HepG2 (cell line): ENCODE data around the gene FRK. TPM values are rescaled to one million over a fixed set of nuclear protein-coding genes. Genes with fewer than 3 reads are reported as not detected.

ENCODE experiments used
- ATAC-seq: fragments of 200-7000 bp; cut with Tn5 transposase; 3 replicates; pipeline ENCODE4 v1.9.1; 2020; ENCODE audit warnings: mild to moderate bottlenecking, moderate library complexity
- BruUV-seq: library from RNA; stranded (reverse); fragments of 400-500 nt; replicated peaks from 2 replicates; lab custom pipeline; 2021; lab: Mats Ljungman, UMichigan
- CTCF ChIA-PET: fragments of 300-600 bp; formaldehyde crosslinking; extraction: SDS; loops from one replicate; lab custom pipeline; 2021; ENCODE audit warnings: low total read pairs, inconsistent platforms, low intra/inter-chr PET ratio; lab: Yijun Ruan, JAX
- POLR2A ChIA-PET: fragments of 350-600 bp; sonication (Branson Sonifier 250); formaldehyde crosslinking; loops from one replicate; lab custom pipeline; 2020; ENCODE audit warnings: antibody characterized with exemption, inconsistent platforms; lab: Yijun Ruan, JAX
- DNase-seq: peaks from one replicate; pipeline ENCODE4 v3.0.0-alpha.2; 2015; ENCODE audit warnings: low spot score
- FAIRE-seq: peaks from 3 replicates; lab custom pipeline; 2011; peaks lifted over from hg19 to GRCh38; lab: Jason Lieb, UNC
- H2AFZ ChIP-seq: one replicate; pipeline ENCODE4 v1.6.1; 2011; ENCODE audit warnings: low read length, inconsistent platforms
- H3K27ac ChIP-seq: fragments of 300-600 bp; 3 replicates; pipeline ENCODE4 v1.8.0; 2011; ENCODE audit warnings: mixed run types, mild to moderate bottlenecking, mixed read lengths, low read length, inconsistent platforms; ENCODE audit not compliant: insufficient read depth; ENCODE audit errors: extremely low read length
- H3K27me3 ChIP-seq, 2 experiments: fragments of 200-600 bp in 1 of 2; 2 replicates in 1 of 2; 3 replicates in 1 of 2; pipeline versions ENCODE4 v1.6.0 to v1.8.0; 2011; ENCODE audit warnings: low read length in 2 of 2, mild to moderate bottlenecking in 2 of 2, moderate library complexity in 2 of 2, inconsistent platforms in 1 of 2; ENCODE audit not compliant: insufficient read depth in 2 of 2, control insufficient read depth in 1 of 2
- H3K36me3 ChIP-seq, 2 experiments: fragments of 200-600 bp in 1 of 2; replicated peaks in 1 of 2; 2 replicates in 1 of 2; 3 replicates in 1 of 2; pipeline versions ENCODE4 v1.5.1 to v1.8.0; 2011; ENCODE audit warnings: low read length in 2 of 2, inconsistent platforms in 1 of 2; ENCODE audit not compliant: insufficient read depth in 2 of 2, control insufficient read depth in 1 of 2
- H3K4me1 ChIP-seq: 2 replicates; pipeline ENCODE4 v1.5.1; 2012; ENCODE audit warnings: low read length, inconsistent platforms; ENCODE audit not compliant: insufficient read depth
- H3K4me2 ChIP-seq: 2 replicates; pipeline ENCODE4 v1.6.0; 2011; ENCODE audit warnings: low read depth, low read length, inconsistent platforms
- H3K4me3 ChIP-seq, 3 experiments: fragments of 200-600 bp in 1 of 3; sonication (generic), shearing (Covaris generic) in 1 of 3; replicated peaks in 1 of 3; 2 replicates each; pipeline ENCODE4 v1.5.1; 2011 to 2016; ENCODE audit warnings: low read length in 3 of 3, inconsistent platforms in 2 of 3, low read depth in 2 of 3, mild to moderate bottlenecking in 2 of 3, control low read depth in 1 of 3, mixed read lengths in 1 of 3; ENCODE audit not compliant: insufficient read depth in 1 of 3
- H3K79me2 ChIP-seq: one replicate; pipeline ENCODE4 v1.6.1; 2011; ENCODE audit warnings: low read length, inconsistent platforms; ENCODE audit not compliant: insufficient read depth
- H3K9ac ChIP-seq: 2 replicates; pipeline ENCODE4 v1.6.0; 2011; ENCODE audit warnings: mild to moderate bottlenecking, low read depth, low read length, inconsistent platforms; ENCODE audit not compliant: insufficient read depth
- H3K9me3 ChIP-seq: 2 replicates; pipeline ENCODE4 v1.5.1; 2012; ENCODE audit warnings: mild to moderate bottlenecking, low read length
- H4K20me1 ChIP-seq: 2 replicates; pipeline ENCODE4 v1.6.0; 2011; ENCODE audit warnings: inconsistent platforms, mild to moderate bottlenecking, low read length, moderate library complexity; ENCODE audit not compliant: insufficient read depth
- ARID5B ChIP-seq: IDR thresholded peaks from 2 replicates; pipeline ENCODE4 v1.4.0; 2020; ENCODE audit warnings: mild to moderate bottlenecking, missing genetic modification reagents
- BCLAF1 ChIP-seq: fragments of 450-650 bp; IDR thresholded peaks from 2 replicates; pipeline ENCODE4 v1.6.1; 2017; ENCODE audit warnings: mild to moderate bottlenecking
- CBFB ChIP-seq: sonication (generic); formaldehyde crosslinking; IDR thresholded peaks from 2 replicates; pipeline ENCODE4 v1.4.0; 2020; ENCODE audit warnings: missing genetic modification reagents
- CENPT ChIP-seq: sonication (generic); formaldehyde crosslinking; IDR thresholded peaks from 2 replicates; pipeline ENCODE4 v1.8.0; 2022; ENCODE audit warnings: low read depth, mild to moderate bottlenecking, moderate library complexity, missing genetic modification reagents
- CHCHD3 ChIP-seq: sonication (generic); formaldehyde crosslinking; IDR thresholded peaks from 2 replicates; pipeline ENCODE4 v1.8.0; 2022; ENCODE audit warnings: mild to moderate bottlenecking, missing genetic modification reagents, moderate library complexity
- DBP ChIP-seq: sonication (generic); formaldehyde crosslinking; IDR thresholded peaks from 2 replicates; pipeline ENCODE4 v1.4.0; 2020; ENCODE audit warnings: missing genetic modification reagents; ENCODE audit errors: not compliant biosample characterization
- DZIP1 ChIP-seq: sonication (generic); formaldehyde crosslinking; IDR thresholded peaks from 2 replicates; pipeline ENCODE4 v1.5.0; 2020; ENCODE audit warnings: mild to moderate bottlenecking, missing genetic modification reagents
- JUNB ChIP-seq: sonication (generic); formaldehyde crosslinking; IDR thresholded peaks from 2 replicates; pipeline ENCODE4 v1.8.0; 2022; ENCODE audit warnings: missing genetic modification reagents, mild to moderate bottlenecking, borderline replicate concordance
- KMT2B ChIP-seq: IDR thresholded peaks from 2 replicates; pipeline ENCODE4 v1.6.1; 2016; ENCODE audit warnings: missing genetic modification reagents, missing compliant biosample characterization
- MED8 ChIP-seq: sonication (generic); formaldehyde crosslinking; IDR thresholded peaks from 2 replicates; pipeline ENCODE4 v1.8.1; 2023; ENCODE audit warnings: mild to moderate bottlenecking, missing genetic modification reagents; ENCODE audit not compliant: insufficient replicate concordance
- PRPF4 ChIP-seq: fragments of 200-400 bp; formaldehyde crosslinking; IDR thresholded peaks from 2 replicates; pipeline ENCODE4 v1.6.1; 2016; ENCODE audit warnings: low read length, low read depth; ENCODE audit not compliant: poor library complexity, severe bottlenecking
- TBX2 ChIP-seq: sonication (generic); formaldehyde crosslinking; IDR thresholded peaks from 2 replicates; pipeline ENCODE4 v1.5.0; 2020; ENCODE audit warnings: missing genetic modification reagents, mild to moderate bottlenecking, borderline replicate concordance
- ZNF264 ChIP-seq: sonication (generic); formaldehyde crosslinking; IDR thresholded peaks from 2 replicates; pipeline ENCODE4 v1.4.0; 2020; ENCODE audit warnings: missing genetic modification reagents
- ZNF557 ChIP-seq: sonication (generic); formaldehyde crosslinking; IDR thresholded peaks from 2 replicates; pipeline ENCODE4 v1.4.0; 2020; ENCODE audit warnings: missing genetic modification reagents
- ZNF83 ChIP-seq: sonication (generic); formaldehyde crosslinking; IDR thresholded peaks from 2 replicates; pipeline ENCODE4 v1.4.0; 2020; ENCODE audit warnings: missing genetic modification reagents, mild to moderate bottlenecking, borderline replicate concordance
- WGBS: methylation state at CpG from one replicate; pipeline ENCODE4 v1.1.6; 2017; ENCODE audit warnings: low lambda C conversion rate; 5-methylcytosine and 5-hydroxymethylcytosine counted together
- in situ Hi-C: cut with HindIII; loops from 2 replicates; pipeline ENCODE4 v1.10.0; 2017; ENCODE audit warnings: low pct_unique_long_range_greater_than_20kb; ENCODE audit not compliant: extremely low pct_ligation_motif_present
- intact Hi-C: fragments of 100-400 bp; cut with micrococcal nuclease; formaldehyde crosslinking; loops from one replicate; pipeline ENCODE4 v1.10.0; 2022; ENCODE audit not compliant: unreplicated experiment
- polyA plus RNA-seq, 8 experiments: library from polyadenylated mRNA; depleted of rRNA in 3 of 8; stranded (reverse) in 7 of 8; unstranded in 1 of 8; fragments of >200 nt; fragmentation: Illumina TruSeq in 4 of 8; extraction: Trizol in 4 of 8; gene quantifications; 2 replicates each; pipeline versions ENCODE4 v1.2.1 to v1.2.3, GENCODE V29; 2011 to 2016; ENCODE audit warnings: low read depth in 4 of 8, missing spikeins in 1 of 8, mixed read lengths in 1 of 8; ENCODE audit not compliant: insufficient read depth in 1 of 8
- total RNA-seq, 5 experiments: library from RNA; depleted of rRNA; stranded (reverse); fragments of >200 nt; fragmentation: Illumina TruSeq; extraction: Trizol; gene quantifications; 2 replicates each; pipeline ENCODE4 v1.2.3, GENCODE V29; 2016; ENCODE audit warnings: low read depth in 1 of 5

FRK gene
- total and polyA plus RNA-seq, 2 of the 13 experiments (the other 11 are each of a cell fraction or from before 2014, with no cell fraction given) = 1.3 to 2.9 TPM

- POLR2A ChIA-PET = interaction anchor here (4.7 kb wide), 1 partner anchor 9 kb away, joined by 27 read pairs; the partner anchor contains the start of gene FRK
- ATAC-seq (no peak), FAIRE-seq (no peak), DNase-seq (no peak)
- Histone ChIP-seq H3K4me3 (no peak overlapping the region), H3K9ac (no peak overlapping the region), H3K27ac (no peak overlapping the region), H3K4me1 (peaks cover 47% of the 10 kb centered on the region), H3K27me3 (no peaks in the 10 kb centered on the region), H3K9me3 (no peaks in the 10 kb centered on the region), H2AFZ (no peak overlapping the region), H3K79me2 (no peaks in the 10 kb centered on the region), H3K4me2 (no peak overlapping the region), H3K36me3 (no peaks in the 10 kb centered on the region), H4K20me1 (no peaks in the 10 kb centered on the region)
- in situ Hi-C loops (no loop called here), intact Hi-C loops (no loop called here)
- WGBS = 94% methylated on average over 1 of the region's 1 CpG
- BruUV-seq = no TSS peak
- CTCF ChIA-PET = no interaction called here
- no peak for TF ChIP-seq ARID5B (CRISPR knock-in tag)
- no peak for TF ChIP-seq CHCHD3
- no peak for TF ChIP-seq ZNF264 (CRISPR knock-in tag)
- TF ChIP-seq ZNF83 (CRISPR knock-in tag) = no peak
- no peak for TF ChIP-seq ZNF557 (CRISPR knock-in tag)
- no peak for TF ChIP-seq CBFB
- no peak for TF ChIP-seq PRPF4
- TF ChIP-seq CENPT (CRISPR knock-in tag) = no peak
- TF ChIP-seq TBX2 = no peak
- no peak for TF ChIP-seq DZIP1
- TF ChIP-seq KMT2B = no peak
- TF ChIP-seq MED8 (CRISPR knock-in tag) = no peak
- no peak for TF ChIP-seq DBP (CRISPR knock-in tag)
- no peak for TF ChIP-seq JUNB
- no peak for TF ChIP-seq BCLAF1
Measured at GRCh38 chr6:116070101-116070500, 9.4 kb upstream of the FRK start.
